SK-N-SH (cell line): Measurements from ENCODE around the gene ARCN1. TPM values are rescaled to one million over a fixed set of nuclear protein-coding genes. Genes with fewer than 3 reads are reported as not detected.
"Not testable (repeated sequence)": the region's sequence is repeated elsewhere in the genome, so short reads cannot be mapped to it uniquely, and the experiment has no call there.

Experiments used
- CTCF ChIA-PET: fragments of 300-600, 350-600 bp; formaldehyde crosslinking; extraction: SDS; loops from one replicate; lab custom pipeline; 2021; lab: Yijun Ruan, JAX
- POLR2A ChIA-PET: fragments of 350-600 bp; sonication (Branson Sonifier 250); formaldehyde crosslinking; extraction: SDS; loops from one replicate; lab custom pipeline; 2020; ENCODE audit warnings: antibody characterized with exemption, inconsistent platforms; lab: Yijun Ruan, JAX
- DNase-seq: peaks from one replicate; pipeline ENCODE4 v3.0.0; 2012
- H2AFZ ChIP-seq: fragments of 200-600 bp; sonication (generic); 2 replicates; pipeline ENCODE4 v1.8.1; 2016; ENCODE audit warnings: antibody characterized with exemption, mild to moderate bottlenecking, low read depth
- H3F3A ChIP-seq: fragments of 200-600 bp; sonication (generic); replicated peaks from 2 replicates; pipeline ENCODE3; 2016; ENCODE audit warnings: antibody characterized with exemption, mild to moderate bottlenecking; ENCODE audit not compliant: insufficient read depth
- H3K27ac ChIP-seq, 2 experiments: fragments of 200-500 bp in 1 of 2; fragments of 200-600 bp in 1 of 2; sonication (Bioruptor generic) in 1 of 2; sonication (generic), shearing (Covaris generic) in 1 of 2; 2 replicates each; pipeline versions ENCODE4 v1.5.1 to v1.6.1; 2014 to 2016; ENCODE audit warnings: low read depth in 2 of 2, inconsistent platforms in 1 of 2, low read length in 1 of 2, mild to moderate bottlenecking in 1 of 2, mixed read lengths in 1 of 2
- H3K27me3 ChIP-seq: fragments of 200-600 bp; sonication (generic), shearing (Covaris generic); 2 replicates; pipeline ENCODE4 v1.6.1; 2016; ENCODE audit warnings: mixed run types; ENCODE audit not compliant: insufficient read depth
- H3K36me3 ChIP-seq, 2 experiments: fragments of 200-500 bp in 1 of 2; fragments of 200-600 bp in 1 of 2; sonication (Bioruptor generic) in 1 of 2; sonication (generic) in 1 of 2; replicated peaks in 1 of 2; 2 replicates each; pipeline versions ENCODE3 to v1.5.1; 2014 to 2016; ENCODE audit warnings: low read length in 1 of 2, mild to moderate bottlenecking in 1 of 2; ENCODE audit not compliant: insufficient read depth in 2 of 2, control insufficient read depth in 1 of 2
- H3K4me1 ChIP-seq, 2 experiments: fragments of 200-500 bp in 1 of 2; fragments of 200-600 bp in 1 of 2; sonication (Bioruptor generic) in 1 of 2; sonication (generic), shearing (Covaris generic) in 1 of 2; 2 replicates each; pipeline versions ENCODE4 v1.5.1 to v1.6.1; 2014 to 2016; ENCODE audit warnings: low read depth in 1 of 2, low read length in 1 of 2, mixed run types in 1 of 2; ENCODE audit not compliant: insufficient read depth in 2 of 2, control insufficient read depth in 1 of 2
- H3K4me2 ChIP-seq: fragments of 200-600 bp; sonication (generic), shearing (Covaris generic); 2 replicates; pipeline ENCODE4 v1.6.1; 2017; ENCODE audit warnings: mixed run types
- H3K4me3 ChIP-seq, 2 experiments: fragments of 200-500 bp in 1 of 2; fragments of 200-600 bp in 1 of 2; sonication (Bioruptor generic) in 1 of 2; sonication (generic), shearing (Covaris generic) in 1 of 2; 2 replicates each; pipeline versions ENCODE4 v1.5.1 to v1.8.1; 2014 to 2016; ENCODE audit warnings: low read depth in 2 of 2, inconsistent platforms in 1 of 2, low read length in 1 of 2, mild to moderate bottlenecking in 1 of 2, mixed read lengths in 1 of 2, moderate library complexity in 1 of 2
- H3K79me2 ChIP-seq: fragments of 200-600 bp; sonication (generic); 2 replicates; pipeline ENCODE4 v1.8.1; 2017; ENCODE audit warnings: mild to moderate bottlenecking; ENCODE audit not compliant: insufficient read depth
- H3K9ac ChIP-seq: fragments of 200-600 bp; sonication (generic); 2 replicates; pipeline ENCODE4 v1.6.1; 2017; ENCODE audit warnings: mixed run types
- H3K9me2 ChIP-seq: fragments of 200-600 bp; sonication (generic); 2 replicates; pipeline ENCODE4 v1.6.1; 2017; ENCODE audit warnings: mixed run types
- H3K9me3 ChIP-seq: fragments of 200-600 bp; sonication (generic); 2 replicates; pipeline ENCODE4 v1.6.1; 2017; ENCODE audit warnings: mixed run types, mild to moderate bottlenecking, moderate library complexity
- H4K20me1 ChIP-seq: fragments of 200-600 bp; sonication (generic); 2 replicates; pipeline ENCODE4 v1.6.1; 2017; ENCODE audit warnings: mild to moderate bottlenecking, mixed run types; ENCODE audit not compliant: insufficient read depth
- CTCF ChIP-seq: fragments of 200-600 bp; sonication (generic); IDR thresholded peaks from 2 replicates; pipeline ENCODE4 v1.6.1; 2017; ENCODE audit warnings: antibody characterized with exemption, mild to moderate bottlenecking, moderate library complexity
- EP300 ChIP-seq, 2 experiments: IDR thresholded peaks; 2 replicates each; pipeline versions ENCODE4 v1.4.0 to v1.6.1; 2012; ENCODE audit warnings: borderline replicate concordance in 1 of 2, low read depth in 1 of 2, low read length in 1 of 2
- GATA2 ChIP-seq: sonication (generic); formaldehyde crosslinking; IDR thresholded peaks from 2 replicates; pipeline ENCODE4 v1.5.0; 2020; ENCODE audit warnings: mild to moderate bottlenecking, missing genetic modification reagents
- MXI1 ChIP-seq: IDR thresholded peaks from 2 replicates; pipeline ENCODE4 v1.6.1; 2012; ENCODE audit warnings: mild to moderate bottlenecking, low read depth, low read length, improper control_type of control experiment
- NRF1 ChIP-seq: IDR thresholded peaks from 2 replicates; pipeline ENCODE4 v1.6.1; 2012; ENCODE audit warnings: low read depth, mild to moderate bottlenecking, low read length
- RAD21 ChIP-seq: IDR thresholded peaks from 2 replicates; pipeline ENCODE4 v1.6.1; 2012; ENCODE audit warnings: mild to moderate bottlenecking, low read length
- SMC3 ChIP-seq: IDR thresholded peaks from 2 replicates; pipeline ENCODE4 v1.6.1; 2012; ENCODE audit warnings: low read depth, low read length, improper control_type of control experiment
- TAF1 ChIP-seq: IDR thresholded peaks from 2 replicates; pipeline ENCODE4 v1.6.1; 2012; ENCODE audit warnings: low read depth, mild to moderate bottlenecking, low read length, moderate library complexity, borderline replicate concordance
- USF2 ChIP-seq: fragments of 150-350 bp; IDR thresholded peaks from 2 replicates; pipeline ENCODE4 v1.6.1; 2017; ENCODE audit warnings: antibody characterized with exemption, low read length, low read depth, borderline replicate concordance
- WGBS: methylation state at CpG from one replicate; pipeline ENCODE4 v1.1.6; 2017; ENCODE audit warnings: low lambda C conversion rate; 5-methylcytosine and 5-hydroxymethylcytosine counted together
- polyA plus RNA-seq, 3 experiments: library from polyadenylated mRNA; depleted of rRNA; stranded (reverse); fragments of >200 nt; gene quantifications; 2 replicates each; pipeline ENCODE4 v1.2.3, GENCODE V29; 2012

Gene ARCN1
- polyA plus RNA-seq, 1 of the 3 experiments (the other 2 are of a cell fraction), result 128 TPM

- H3K27ac ChIP-seq, H3K9me2 ChIP-seq, H3K27me3 ChIP-seq, H2AFZ ChIP-seq, H3K9ac ChIP-seq, H3K4me2 ChIP-seq, H3K4me1 ChIP-seq, H3K4me3 ChIP-seq, H3K9me3 ChIP-seq: not testable (repeated sequence)
- WGBS, result 74% methylated on average over 5 of the region's 5 CpGs
- peaks cover 63 to 93% of the 10 kb centered on the region in 2 experiments for H3K36me3 ChIP-seq
- CTCF ChIA-PET, result interaction anchor here (0.7 to 6.2 kb wide), 24 partner anchors 9 to 362 kb away, joined by 3 to 144 read pairs (median 4); partner anchors contain the start of genes PHLDB1 and UPK2
- TF ChIP-seq RAD21 (peak; percentile 78), CTCF (peak; percentile 68), SMC3 (peak; percentile 66), MXI1 (0 out of 2 replicates have a peak, but pooled peaks have one; percentile 39)
- H4K20me1 ChIP-seq, result 0 out of 2 replicates have a peak, but pooled peaks cover 12% of the 10 kb centered on the region
- peak; percentile 42 for DNase-seq
- H3F3A ChIP-seq, result peaks cover 50% of the 10 kb centered on the region
- POLR2A ChIA-PET, result interaction anchor here (0.7 kb wide), 1 partner anchor 26 kb away, joined by 3 read pairs; no protein-coding TSS in a partner anchor
- peaks cover 38% of the 10 kb centered on the region for H3K79me2 ChIP-seq
These were observed 22.8 kb downstream of the ARCN1 start for GRCh38 chr11:118594984-118595383.

GRCh38 chr11:118596224-118597146 is 24.3 kb downstream of the ARCN1 start:
- TF ChIP-seq USF2, result no peak
- TF ChIP-seq TAF1, result no peak
- peak; percentile 40; the same call in 1 of the 2 replicates for TF ChIP-seq GATA2 (CRISPR knock-in tag)
- TF ChIP-seq EP300 (IDR thresholded peaks at IDR 0.05; ENCODE audit: borderline replicate concordance in 1 of 2, low read depth in 1 of 2, low read length in 1 of 2), result peak in 1 of 2 experiments; percentile 29; a peak in 1 of 4 replicates
- TF ChIP-seq NRF1, result no peak
- Histone ChIP-seq H3K9ac (no peak overlapping the region), H4K20me1 (0 out of 2 replicates have a peak, but pooled peaks cover 10% of the 10 kb centered on the region), H3K27me3 (no peaks in the 10 kb centered on the region), H3K9me3 (no peaks in the 10 kb centered on the region), H2AFZ (no peak overlapping the region), H3F3A (peaks cover 46% of the 10 kb centered on the region), H3K4me3 (no peak overlapping the region), H3K4me2 (no peak overlapping the region), H3K4me1 (peaks cover 0 to 6% of the 10 kb centered on the region in 2 experiments; a peak in 2 of 4 replicates), H3K79me2 (peaks cover 34% of the 10 kb centered on the region), H3K9me2 (no peaks in the 10 kb centered on the region), H3K36me3 (peaks cover 62 to 93% of the 10 kb centered on the region in 2 experiments), H3K27ac (peak overlapping the region in 1 of 2 experiments; percentile 45; a peak in 2 of 4 replicates)
- DNase-seq, result peak; percentile 42
- WGBS, result 81% methylated on average over 16 of the region's 16 CpGs
- ChIA-PET POLR2A (no interaction called here), CTCF (interaction anchor here (1.6 to 6.2 kb wide), 8 partner anchors 8 to 93 kb away, joined by 5 to 144 read pairs (median 18); partner anchors contain the start of gene PHLDB1)
